Right lobe of liver (tissue), 6 donors: Measurements from ENCODE around the gene GGPS1. TPM values are rescaled to one million over a fixed set of nuclear protein-coding genes. Genes with fewer than 3 reads are reported as not detected.
"Not testable (repeated sequence)": the region's sequence is repeated elsewhere in the genome, so short reads cannot be mapped to it uniquely, and the experiment has no call there.

Experiments used
- ATAC-seq, 4 donors: fragments of 200-7000 bp; cut with Tn5 transposase; one replicate each; pipeline ENCODE4 v1.9.1; 2020; ENCODE audit warnings: mild to moderate bottlenecking in 4 of 4, moderate library complexity in 4 of 4
- DNase-seq, 3 donors: peaks; one replicate each; pipeline ENCODE4 v3.0.0-alpha.2; 2020
- H3K27ac ChIP-seq, 3 donors: fragments of 200-600 bp; one replicate each; pipeline ENCODE4 v1.8.0; 2022
- H3K27me3 ChIP-seq, 2 donors: fragments of 200-600 bp; one replicate each; pipeline ENCODE4 v1.8.0; 2022
- H3K36me3 ChIP-seq, 4 donors: fragments of 200-600 bp; sonication (generic) in 1 of 4; one replicate each; pipeline versions ENCODE4 v1.5.1 to v1.8.0; 2017 to 2022; ENCODE audit warnings: control low read depth in 1 of 4
- H3K4me1 ChIP-seq, 4 donors: fragments of 200-600 bp; sonication (generic) in 1 of 4; one replicate each; pipeline versions ENCODE4 v1.5.1 to v1.8.0; 2017 to 2022; ENCODE audit warnings: control low read depth in 1 of 4
- H3K4me3 ChIP-seq, 3 donors: fragments of 200-600 bp; one replicate each; pipeline ENCODE4 v1.8.0; 2022
- H3K9me3 ChIP-seq, 4 donors: fragments of 200-600 bp; sonication (generic) in 1 of 4; one replicate each; pipeline versions ENCODE4 v1.5.1 to v1.8.0; 2017 to 2022; ENCODE audit warnings: control low read depth in 1 of 4
- CTCF ChIP-seq, 4 donors: fragments of 200-600 bp in 3 of 4; fragments of 450-650 bp in 1 of 4; IDR thresholded peaks; one replicate each; pipeline versions ENCODE4 v1.5.1 to v1.8.0; 2016 to 2022; ENCODE audit warnings: antibody characterized with exemption in 4 of 4, mild to moderate bottlenecking in 2 of 4
- POLR2A ChIP-seq: fragments of 450-650 bp; IDR thresholded peaks from one replicate; pipeline ENCODE4 v1.6.1; 2017; ENCODE audit warnings: antibody characterized with exemption, mild to moderate bottlenecking
- WGBS: methylation state at CpG from one replicate; pipeline ENCODE4 v1.1.6; 2018; ENCODE audit warnings: low coverage, low lambda C conversion rate; ENCODE audit not compliant: insufficient coverage; ENCODE audit errors: missing lambda C conversion rate; 5-methylcytosine and 5-hydroxymethylcytosine counted together
- intact Hi-C, 2 donors: fragments of 100-400 bp; cut with DNase I; formaldehyde crosslinking; loops; one replicate each; pipeline versions ENCODE4 v1.11.2 to v1.14.1; 2022
- long read RNA-seq: library from polyadenylated mRNA; unstranded; transcript quantifications from one replicate; pipeline ENCODE4 v2.0.0, GENCODE V29; 2019
- total RNA-seq, 6 experiments: library from RNA; depleted of rRNA in 2 of 6; stranded (reverse); fragments of >200 nt in 2 of 6; fragmentation: NEBNext Ultra II Directional in 3 of 6; extraction: Animal tissue kit (Norgen Biotek cat#: 25700) in 3 of 6; gene quantifications; one replicate each; pipeline versions ENCODE4 v1.1.0 to v1.2.4, GENCODE V29; 2016 to 2023
- donor health status: DM: no; HTN: yes; CAD: no.
- donor health status: DM: no; HTN: no; CAD: no.
- donor health status: DM: no; HTN: no; CAD: no.
- donor health status: DM: no; HTN: yes; CAD: no.
- donor health status: DM: no; HTN: yes; CAD: no.

The GGPS1 gene
- total RNA-seq = 10 to 100 TPM in 4 of 6 experiments, 1 to 10 TPM in 2; 7.8 to 12.1 (median 10.6) TPM
- long read RNA-seq = 0 reads

- intact Hi-C loops = no loop called here
- Histone ChIP-seq H3K36me3 (no peaks in the 10 kb centered on the region), H3K27ac (peak within 1 kb of the TSS; percentile 93 to 97 (median 94)), H3K4me1 (peaks cover 0 to 48% (median 13%) of the 10 kb centered on the region in 4 donors), H3K4me3 (peak within 1 kb of the TSS; percentile 79 to 86 (median 84)), H3K27me3 (no peaks in the 10 kb centered on the region), H3K9me3 (no peaks in the 10 kb centered on the region)
- ATAC-seq (peak; percentile 86 to 94 (median 88)), DNase-seq (peak; percentile 98)
- TF ChIP-seq POLR2A (peak; percentile 70), CTCF (IDR thresholded peaks at IDR 0.05) (peak in 1 of 4 donors; percentile 19)
- WGBS = under 1% methylated on average over 51 of the region's 54 CpGs
Observed at GRCh38 chr1:235328271-235329138, at the start of gene GGPS1. TSS of gene GGPS1 (plus strand) at chr1:235328570. CDS start at chr1:235335265, 6,695 bp downstream.

GRCh38 chr1:235278915-235279292 lies 49.5 kb upstream of the GGPS1 start:
- Histone ChIP-seq H3K9me3 (no peaks in the 10 kb centered on the region), H3K27me3 (no peaks in the 10 kb centered on the region), H3K36me3 (no peaks in the 10 kb centered on the region), H3K27ac (no peak overlapping the region), H3K4me3 (no peak overlapping the region), H3K4me1 (peaks cover 0 to 2% (median 0%) of the 10 kb centered on the region in 4 donors)
- TF ChIP-seq CTCF (IDR thresholded peaks at IDR 0.05) = no peak
- no peak for TF ChIP-seq POLR2A
- ATAC-seq = no peak
- WGBS = 82% methylated on average over 4 of the region's 5 CpGs
- DNase-seq = no peak
- intact Hi-C loops = no loop called here

- H3K27me3 ChIP-seq = no peaks in the 10 kb centered on the region
- H3K36me3 ChIP-seq = no peaks in the 10 kb centered on the region
- no peaks in the 10 kb centered on the region for H3K9me3 ChIP-seq
- no peak for DNase-seq
- no peak overlapping the region for H3K4me3 ChIP-seq
- intact Hi-C loops = no loop called here
- 84% methylated on average over 5 of the region's 5 CpGs for WGBS
- no peak overlapping the region for H3K27ac ChIP-seq
- no peak for ATAC-seq
- H3K4me1 ChIP-seq = no peaks in the 10 kb centered on the region
- no peak for TF ChIP-seq CTCF (IDR thresholded peaks at IDR 0.05)
- no peak for TF ChIP-seq POLR2A
Observed at GRCh38 chr1:235279694-235280093, 48.7 kb upstream of the GGPS1 start.

GRCh38 chr1:235280467-235280866 lies 47.9 kb upstream of the GGPS1 start:
- DNase-seq (no peak), ATAC-seq (peak in 1 of 4 donors; percentile 21)
- no peak overlapping the region for H3K4me3 ChIP-seq
- no peaks in the 10 kb centered on the region for H3K4me1 ChIP-seq
- intact Hi-C loops = no loop called here
- no peaks in the 10 kb centered on the region for H3K27me3 ChIP-seq
- H3K27ac ChIP-seq = no peak overlapping the region
- TF ChIP-seq POLR2A = no peak
- no peak for TF ChIP-seq CTCF (IDR thresholded peaks at IDR 0.05)
- no peaks in the 10 kb centered on the region for H3K36me3 ChIP-seq
- 92% methylated on average over 14 of the region's 15 CpGs for WGBS
- no peaks in the 10 kb centered on the region for H3K9me3 ChIP-seq

- H3K27ac ChIP-seq, intact Hi-C loops: not testable (repeated sequence)
Observed at GRCh38 chr1:235283636-235284035, 44.7 kb upstream of the GGPS1 start.

More at GRCh38 chr1:235283636-235284035, 44.7 kb upstream of the GGPS1 start:
- not testable (repeated sequence) for ATAC-seq, H3K4me3 ChIP-seq, H3K9me3 ChIP-seq, DNase-seq, H3K36me3 ChIP-seq, H3K4me1 ChIP-seq, H3K27me3 ChIP-seq
- WGBS = 97% methylated on average over 13 of the region's 13 CpGs
